Motor neuron (in vitro differentiated cells): Measurements from ENCODE around the gene MREG. TPM values are rescaled to one million over a fixed set of nuclear protein-coding genes. Genes with fewer than 3 reads are reported as not detected.

Experiments used
- ATAC-seq, 8 experiments: fragments of 200-7000 bp; cut with Tn5 transposase; replicated peaks in 6 of 8; 2 replicates each; pipeline ENCODE4 v1.8.0; 2021; ENCODE audit warnings: mild to moderate bottlenecking in 8 of 8, moderate library complexity in 8 of 8
- H3K27ac ChIP-seq, 2 donors: fragments of 250-450 bp; sonication (Bioruptor Pico); 2 replicates each; pipeline ENCODE4 v1.9.0; 2021; ENCODE audit warnings: antibody characterized with exemption in 2 of 2, mild to moderate bottlenecking in 2 of 2, moderate library complexity in 1 of 2
- H3K4me1 ChIP-seq, 2 donors: fragments of 250-450 bp; sonication (Bioruptor Pico); replicated peaks in 1 of 2; 2 replicates each; pipeline ENCODE4 v1.6.1; 2021; ENCODE audit warnings: antibody characterized with exemption in 2 of 2, mild to moderate bottlenecking in 2 of 2, moderate library complexity in 1 of 2
- H3K4me3 ChIP-seq, 5 donors: fragments of 250-450 bp; sonication (Bioruptor Pico); 2 replicates each; pipeline ENCODE4 v1.9.0; 2021; ENCODE audit warnings: antibody characterized with exemption in 5 of 5, mild to moderate bottlenecking in 5 of 5, moderate library complexity in 4 of 5
- WGBS, 10 experiments: fragments of 450-650 bp; shearing (Covaris generic); methylation state at CpG; one replicate each; pipeline ENCODE4 v1.0.0; 2022; 5-methylcytosine and 5-hydroxymethylcytosine counted together
- in situ Hi-C, 9 experiments: fragments of 400-800 bp; cut with MboI; loops; one replicate each; pipeline ENCODE4 v1.15.0; 2021; ENCODE audit warnings: low sequenced_read_pairs in 9 of 9, low pct_unique_long_range_greater_than_20kb in 2 of 9; ENCODE audit not compliant: unreplicated experiment in 9 of 9
- total RNA-seq, 8 experiments: library from RNA; unstranded; fragments of 300-600 nt; gene quantifications; 2 replicates each; pipeline versions ENCODE4 v1.2.3 to v1.2.4, GENCODE V29; 2022

Gene MREG
- 1 to 10 TPM; 1.1 to 3.1 (median 2.0) TPM for total RNA-seq

- in situ Hi-C loops = no loop called here
Observed at GRCh38 chr2:216013080-216013909, at the start of gene MREG. TSS of gene MREG (minus strand) at chr2:216013551. CDS start at chr2:216013327, 224 bp downstream.

GRCh38 chr2:216059233-216059834 is 46.0 kb upstream of the MREG start:
- ATAC-seq = no peak
- no peak overlapping the region for H3K4me3 ChIP-seq
- H3K4me1 ChIP-seq = no peaks in the 10 kb centered on the region
- H3K27ac ChIP-seq = no peak overlapping the region
- WGBS, 10 experiments = 81 to 100% (median 95%) methylated on average over 1 to 5 of the region's 5 CpGs
- in situ Hi-C loops = no loop called here

More at GRCh38 chr2:216013080-216013909, at the start of gene MREG:
- WGBS, 10 experiments = 0% methylated on average over 1 to 18 of the region's 70 CpGs; no CpG with 5 or more reads in 3 of the 10 experiments
- peak; percentile 82 to 93 (median 90) for ATAC-seq
- peak within 1 kb of the TSS; percentile 58 to 97 (median 62) for H3K4me3 ChIP-seq
- H3K27ac ChIP-seq = no peak within 1 kb of the TSS
- peaks cover 0 to 15% of the 10 kb centered on the region in 2 donors for H3K4me1 ChIP-seq

- 47 to 92% (median 60%) methylated on average over 1 to 7 of the region's 7 CpGs; no CpG with 5 or more reads in 3 of the 10 experiments for WGBS, 10 experiments
- H3K4me3 ChIP-seq = no peak overlapping the region
- ATAC-seq = peak in 1 of 8 experiments; percentile 67
- in situ Hi-C loops = no loop called here
- no peaks in the 10 kb centered on the region for H3K4me1 ChIP-seq
- no peak overlapping the region for H3K27ac ChIP-seq
Observed at GRCh38 chr2:216057688-216058193, 44.4 kb upstream of the MREG start.

- no peak overlapping the region for H3K4me3 ChIP-seq
- in situ Hi-C loops = no loop called here
- ATAC-seq = no peak
- no peaks in the 10 kb centered on the region for H3K4me1 ChIP-seq
- no peak overlapping the region for H3K27ac ChIP-seq
- 46 to 96% (median 76%) methylated on average over 2 to 3 of the region's 3 CpGs for WGBS, 10 experiments
Observed at GRCh38 chr2:216056739-216057138, 43.4 kb upstream of the MREG start.

- ATAC-seq = no peak
- Histone ChIP-seq H3K27ac (no peak overlapping the region), H3K4me1 (no peaks in the 10 kb centered on the region), H3K4me3 (no peak overlapping the region)
- 67 to 100% (median 82%) methylated on average over 1 to 4 of the region's 4 CpGs for WGBS, 10 experiments
- in situ Hi-C loops = no loop called here
Observed at GRCh38 chr2:216055680-216056079, 42.3 kb upstream of the MREG start.

- 82 to 100% (median 95%) methylated on average over 2 of the region's 2 CpGs; no CpG with 5 or more reads in 1 of the 10 experiments for WGBS, 10 experiments
Observed at GRCh38 chr2:216052420-216052819, 39.1 kb upstream of the MREG start.

GRCh38 chr2:216051350-216051749 is 38.0 kb upstream of the MREG start:
- 60 to 100% (median 79%) methylated on average over 1 to 3 of the region's 3 CpGs; no CpG with 5 or more reads in 1 of the 10 experiments for WGBS, 10 experiments
- no peak for ATAC-seq
- Histone ChIP-seq H3K4me3 (no peak overlapping the region), H3K4me1 (no peaks in the 10 kb centered on the region), H3K27ac (no peak overlapping the region)
- in situ Hi-C loops = no loop called here

More at GRCh38 chr2:216052420-216052819, 39.1 kb upstream of the MREG start:
- Histone ChIP-seq H3K27ac (no peak overlapping the region), H3K4me1 (no peaks in the 10 kb centered on the region), H3K4me3 (no peak overlapping the region)
- ATAC-seq = no peak
- in situ Hi-C loops = no loop called here

GRCh38 chr2:216049452-216049851 is 36.1 kb upstream of the MREG start:
- no peak overlapping the region for H3K4me3 ChIP-seq
- in situ Hi-C loops = no loop called here
- 42 to 100% (median 93%) methylated on average over 1 to 2 of the region's 2 CpGs for WGBS, 10 experiments
- H3K27ac ChIP-seq = no peak overlapping the region
- H3K4me1 ChIP-seq = no peaks in the 10 kb centered on the region
- ATAC-seq = no peak

- H3K4me3 ChIP-seq = no peak overlapping the region
- in situ Hi-C loops = no loop called here
- H3K4me1 ChIP-seq = no peaks in the 10 kb centered on the region
- no peak overlapping the region for H3K27ac ChIP-seq
- WGBS, 10 experiments = 7 to 100% (median 84%) methylated on average over 1 to 2 of the region's 2 CpGs
- ATAC-seq = peak in 1 of 8 experiments; percentile 72
Observed at GRCh38 chr2:216047397-216047796, 34.0 kb upstream of the MREG start.

GRCh38 chr2:216044883-216045486 is 31.6 kb upstream of the MREG start:
- 75 to 100% (median 88%) methylated on average over 1 to 4 of the region's 5 CpGs; no CpG with 5 or more reads in 2 of the 10 experiments for WGBS, 10 experiments
- ATAC-seq = no peak

GRCh38 chr2:216043949-216044348 is 30.6 kb upstream of the MREG start:
- H3K27ac ChIP-seq = no peak overlapping the region
- WGBS, 10 experiments = 70 to 100% (median 88%) methylated on average over 1 to 4 of the region's 5 CpGs; no CpG with 5 or more reads in 3 of the 10 experiments
- no peak overlapping the region for H3K4me3 ChIP-seq
- in situ Hi-C loops = no loop called here
- H3K4me1 ChIP-seq = no peaks in the 10 kb centered on the region
- ATAC-seq = no peak

More at GRCh38 chr2:216044883-216045486, 31.6 kb upstream of the MREG start:
- no peaks in the 10 kb centered on the region for H3K4me1 ChIP-seq
- H3K4me3 ChIP-seq = no peak overlapping the region
- in situ Hi-C loops = no loop called here
- H3K27ac ChIP-seq = no peak overlapping the region

- ATAC-seq = no peak
- Histone ChIP-seq H3K27ac (no peak overlapping the region), H3K4me3 (no peak overlapping the region), H3K4me1 (no peaks in the 10 kb centered on the region)
- WGBS, 10 experiments = 75 to 100% (median 87%) methylated on average over 1 to 2 of the region's 2 CpGs; no CpG with 5 or more reads in 4 of the 10 experiments
- in situ Hi-C loops = no loop called here
Observed at GRCh38 chr2:216041438-216041837, 28.1 kb upstream of the MREG start.

GRCh38 chr2:216039918-216040317 is 26.6 kb upstream of the MREG start:
- 45 to 100% (median 86%) methylated on average over 1 to 3 of the region's 3 CpGs; no CpG with 5 or more reads in 2 of the 10 experiments for WGBS, 10 experiments
- no peaks in the 10 kb centered on the region for H3K4me1 ChIP-seq
- no peak overlapping the region for H3K4me3 ChIP-seq
- H3K27ac ChIP-seq = no peak overlapping the region
- in situ Hi-C loops = no loop called here
- ATAC-seq = no peak
